22Rv1 (cell line): Measurements from ENCODE around the gene PGP.

Experiments used
- CTCF ChIP-seq: fragments of 450-650 bp; IDR thresholded peaks from 2 replicates; pipeline ENCODE4 v1.5.1; 2017; ENCODE audit warnings: mild to moderate bottlenecking
- ZFX ChIP-seq: fragments of 450-650 bp; IDR thresholded peaks from 2 replicates; pipeline ENCODE4 v1.6.1; 2017; ENCODE audit warnings: antibody characterized with exemption, borderline replicate concordance

GRCh38 chr16:2198283-2198682 is 16.4 kb downstream of the PGP start:
- TF ChIP-seq CTCF (no peak), ZFX (no peak)
